ENCODE measurements around the gene SPDYE4.

DNA sequence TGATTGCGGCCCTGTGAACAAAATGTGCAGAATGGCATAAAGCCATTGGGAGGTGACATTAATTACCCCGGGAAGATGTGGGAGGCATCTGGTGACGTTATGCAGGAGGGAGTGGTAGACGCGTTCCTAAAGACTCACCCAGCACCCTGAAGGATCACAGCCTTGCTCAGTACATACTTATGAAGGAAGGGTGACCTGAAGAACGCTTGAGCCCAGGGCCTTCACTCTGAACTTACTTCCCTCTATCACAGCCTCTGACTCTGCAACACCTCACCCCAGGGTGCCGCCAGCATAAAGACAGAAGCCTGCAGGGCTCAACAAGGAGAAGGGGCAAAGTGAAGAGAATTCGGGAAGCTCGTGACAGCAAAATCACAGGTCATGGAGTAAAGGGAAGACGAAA is 31.4 kb upstream of the SPDYE4 start:
- TF ChIP-seq, protein P1, sequence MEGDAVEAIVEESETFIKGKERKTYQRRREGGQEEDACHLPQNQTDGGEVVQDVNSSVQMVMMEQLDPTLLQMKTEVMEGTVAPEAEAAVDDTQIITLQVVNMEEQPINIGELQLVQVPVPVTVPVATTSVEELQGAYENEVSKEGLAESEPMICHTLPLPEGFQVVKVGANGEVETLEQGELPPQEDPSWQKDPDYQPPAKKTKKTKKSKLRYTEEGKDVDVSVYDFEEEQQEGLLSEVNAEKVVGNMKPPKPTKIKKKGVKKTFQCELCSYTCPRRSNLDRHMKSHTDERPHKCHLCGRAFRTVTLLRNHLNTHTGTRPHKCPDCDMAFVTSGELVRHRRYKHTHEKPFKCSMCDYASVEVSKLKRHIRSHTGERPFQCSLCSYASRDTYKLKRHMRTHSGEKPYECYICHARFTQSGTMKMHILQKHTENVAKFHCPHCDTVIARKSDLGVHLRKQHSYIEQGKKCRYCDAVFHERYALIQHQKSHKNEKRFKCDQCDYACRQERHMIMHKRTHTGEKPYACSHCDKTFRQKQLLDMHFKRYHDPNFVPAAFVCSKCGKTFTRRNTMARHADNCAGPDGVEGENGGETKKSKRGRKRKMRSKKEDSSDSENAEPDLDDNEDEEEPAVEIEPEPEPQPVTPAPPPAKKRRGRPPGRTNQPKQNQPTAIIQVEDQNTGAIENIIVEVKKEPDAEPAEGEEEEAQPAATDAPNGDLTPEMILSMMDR (IDR thresholded peaks at IDR 0.05; ENCODE audit: low read depth, low read length): no peak
- TF ChIP-seq POLR2A (IDR thresholded peaks at IDR 0.05; ENCODE audit: extremely low read depth, insufficient read length): no peak
- TF ChIP-seq MAX (IDR thresholded peaks at IDR 0.05; ENCODE audit: low read depth, low read length): no peak
